Measurements from ENCODE around the gene PVALEF.

DNA sequence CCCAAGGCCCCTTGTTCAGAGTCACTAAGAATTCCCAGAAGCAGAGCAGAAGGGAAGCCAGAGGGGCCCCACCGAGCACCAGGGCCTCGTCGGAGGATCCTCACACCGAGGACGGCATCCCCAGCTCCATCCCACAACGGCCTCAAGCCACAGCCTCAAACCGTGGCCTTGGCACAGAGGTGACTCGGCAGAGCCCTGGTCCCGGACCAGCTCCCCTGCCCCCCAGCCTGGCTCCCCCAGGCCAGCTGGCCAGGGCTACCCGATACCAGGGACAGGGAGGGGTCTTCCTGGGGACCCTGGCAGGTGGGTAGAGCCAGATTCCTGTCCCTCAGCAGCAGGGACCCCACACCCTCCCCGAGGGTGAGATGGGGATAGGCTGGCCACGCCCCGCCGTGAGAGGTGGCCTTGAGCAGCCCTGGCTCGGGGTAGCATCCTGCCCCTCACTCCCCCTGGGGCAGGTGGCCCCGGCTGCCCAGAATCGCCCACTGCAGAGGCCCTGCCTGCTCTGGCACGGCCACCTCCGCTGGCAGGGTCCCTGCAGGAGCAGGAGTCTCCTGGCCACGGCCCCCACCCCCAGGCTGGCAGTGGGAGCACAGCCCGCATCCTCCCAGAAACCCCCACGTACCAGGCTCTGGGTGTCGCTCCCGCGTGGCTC, 5.6 kb upstream of the PVALEF start:
- TF ChIP-seq, protein P1, sequence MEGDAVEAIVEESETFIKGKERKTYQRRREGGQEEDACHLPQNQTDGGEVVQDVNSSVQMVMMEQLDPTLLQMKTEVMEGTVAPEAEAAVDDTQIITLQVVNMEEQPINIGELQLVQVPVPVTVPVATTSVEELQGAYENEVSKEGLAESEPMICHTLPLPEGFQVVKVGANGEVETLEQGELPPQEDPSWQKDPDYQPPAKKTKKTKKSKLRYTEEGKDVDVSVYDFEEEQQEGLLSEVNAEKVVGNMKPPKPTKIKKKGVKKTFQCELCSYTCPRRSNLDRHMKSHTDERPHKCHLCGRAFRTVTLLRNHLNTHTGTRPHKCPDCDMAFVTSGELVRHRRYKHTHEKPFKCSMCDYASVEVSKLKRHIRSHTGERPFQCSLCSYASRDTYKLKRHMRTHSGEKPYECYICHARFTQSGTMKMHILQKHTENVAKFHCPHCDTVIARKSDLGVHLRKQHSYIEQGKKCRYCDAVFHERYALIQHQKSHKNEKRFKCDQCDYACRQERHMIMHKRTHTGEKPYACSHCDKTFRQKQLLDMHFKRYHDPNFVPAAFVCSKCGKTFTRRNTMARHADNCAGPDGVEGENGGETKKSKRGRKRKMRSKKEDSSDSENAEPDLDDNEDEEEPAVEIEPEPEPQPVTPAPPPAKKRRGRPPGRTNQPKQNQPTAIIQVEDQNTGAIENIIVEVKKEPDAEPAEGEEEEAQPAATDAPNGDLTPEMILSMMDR (IDR thresholded peaks at IDR 0.05; ENCODE audit: low read length): no peak
- no peak for TF ChIP-seq EZH2 (optimal IDR thresholded peaks at IDR 0.05; ENCODE audit: low read depth, low read length)

Measured in MM.1S (cell line).